Glomerular endothelial cell (primary cell): Measurements from ENCODE around the gene NOA1. TPM values are rescaled to one million over a fixed set of nuclear protein-coding genes. Genes with fewer than 3 reads are reported as not detected.
"Not testable (repeated sequence)": the region's sequence is repeated elsewhere in the genome, so short reads cannot be mapped to it uniquely, and the experiment has no call there.

Experiments used
- DNase-seq: peaks from one replicate; pipeline ENCODE4 v3.0.0-alpha.2; 2011; ENCODE audit warnings: low read depth, low spot score; ENCODE audit errors: extremely low read depth
- total RNA-seq: library from RNA; depleted of rRNA; stranded (reverse); fragments of >200 nt; gene quantifications from 2 replicates; pipeline ENCODE4 v1.2.3, GENCODE V29; 2015

The NOA1 gene
- total RNA-seq, 1 donor from 2014 or later = 23.1 TPM

DNA sequence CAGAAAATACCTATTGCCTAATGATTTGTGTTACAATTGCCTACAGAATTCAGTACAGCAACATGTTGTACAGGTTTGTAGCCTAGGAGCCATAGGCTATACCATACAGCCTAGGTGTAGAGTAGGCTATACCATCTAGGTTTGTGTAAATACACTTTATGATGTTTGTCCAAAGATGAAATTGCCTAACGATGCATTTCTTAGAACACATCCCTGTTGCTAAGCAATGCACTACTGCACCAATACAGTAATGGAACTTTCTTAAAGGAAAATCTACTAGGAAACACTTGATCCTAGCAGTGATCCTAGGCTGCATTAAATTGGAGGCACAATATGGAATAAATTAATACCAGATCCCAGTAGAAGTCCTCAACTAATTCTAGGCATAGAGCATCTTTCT lies 18.3 kb downstream of the NOA1 start:
- DNase-seq = no peak

DNA sequence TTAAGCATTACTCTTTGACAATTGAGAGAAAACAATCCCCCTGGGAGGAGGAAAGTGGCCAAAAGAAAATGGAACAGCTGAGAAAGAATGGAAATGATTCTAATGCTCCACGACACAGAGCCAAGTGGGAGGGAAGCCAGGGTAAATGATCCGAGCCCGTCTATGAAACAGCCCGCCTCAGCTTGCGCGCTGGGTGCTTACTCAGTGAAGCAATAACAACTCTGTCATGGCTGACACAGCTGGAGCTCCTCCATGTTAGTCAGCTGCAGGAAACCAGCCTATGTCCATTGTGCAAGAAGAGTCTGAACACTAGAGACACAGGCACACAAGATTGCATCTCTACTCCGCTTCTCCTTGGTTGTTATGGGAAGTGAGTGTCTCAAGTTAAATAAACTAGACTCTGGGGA lies 19.3 kb downstream of the NOA1 start:
- no peak for DNase-seq

DNA sequence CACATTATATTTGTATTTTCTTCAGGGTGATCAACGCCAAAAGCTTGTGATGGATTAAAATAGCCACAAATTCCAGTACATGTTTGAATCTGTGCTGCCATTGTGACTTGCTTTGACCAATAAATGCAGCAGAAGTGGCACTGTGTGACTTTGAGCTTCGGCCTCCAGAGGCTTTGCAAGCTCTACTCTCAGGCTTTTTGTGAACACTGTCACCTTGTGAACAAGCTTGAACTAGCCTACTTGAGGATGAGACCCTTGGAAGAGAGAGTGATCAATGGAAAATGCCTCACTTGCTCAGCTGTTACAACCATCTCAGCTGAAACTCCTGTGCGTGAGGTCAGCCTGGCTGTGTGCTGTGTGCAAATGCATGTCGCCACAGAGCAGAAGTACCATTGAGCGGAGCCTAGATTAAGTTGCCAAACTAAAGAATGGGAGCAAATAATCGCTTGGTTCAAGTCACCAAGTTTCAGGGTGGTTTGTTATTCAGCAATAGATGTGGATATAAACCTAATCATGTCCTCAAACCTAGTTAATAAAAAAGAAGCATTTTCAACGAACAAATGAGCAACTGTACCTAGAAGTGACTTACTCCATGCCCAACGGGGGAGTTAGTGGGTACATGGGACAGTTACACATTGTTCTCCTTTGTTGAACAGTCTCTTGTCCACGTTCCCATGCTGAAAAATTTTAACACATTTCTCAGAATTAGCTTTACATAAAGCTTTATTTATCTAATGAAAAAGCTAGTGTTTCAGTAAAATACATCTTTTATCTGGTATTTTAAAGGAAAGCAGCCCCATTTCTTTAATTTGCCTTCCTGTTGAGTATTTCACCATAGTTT lies 23.5 kb downstream of the NOA1 start:
- no peak for DNase-seq

DNA sequence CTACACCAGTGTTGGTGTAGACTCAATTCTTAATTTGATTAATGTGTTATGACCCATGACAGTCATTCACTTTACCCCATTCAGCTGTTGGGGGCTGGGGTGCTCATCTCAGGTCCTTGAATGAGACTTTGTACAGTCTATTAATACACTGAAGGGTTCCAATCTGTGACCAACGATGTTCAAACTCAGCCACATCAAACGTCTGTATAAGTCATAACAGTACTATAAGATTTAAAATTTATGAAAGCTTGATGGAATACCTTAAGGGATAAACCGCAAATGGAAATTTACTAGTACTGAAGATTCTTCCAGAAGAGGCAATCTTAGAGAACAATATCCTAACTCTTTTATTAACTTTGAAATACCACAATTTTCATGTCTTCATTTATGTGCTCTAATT lies 36.0 kb downstream of the NOA1 start:
- DNase-seq = no peak

DNA sequence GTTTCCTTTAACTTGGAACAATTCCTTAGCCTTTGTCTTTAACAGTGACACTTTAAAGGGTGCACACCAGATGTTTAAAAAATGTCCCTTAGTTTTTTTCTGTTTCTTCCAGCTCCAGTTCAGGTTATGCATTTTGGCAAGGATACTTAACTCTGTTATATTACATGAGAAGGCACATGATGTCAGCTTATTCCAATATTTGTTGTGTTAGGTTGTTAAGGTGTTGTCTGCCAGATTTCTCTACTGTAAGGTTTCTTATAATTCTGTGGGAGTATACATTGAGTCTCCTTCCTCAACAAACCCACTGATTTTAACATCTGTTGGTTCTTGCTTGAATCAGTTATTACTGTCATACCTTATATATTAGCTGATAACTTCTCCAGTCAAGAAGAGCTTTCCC lies 36.4 kb downstream of the NOA1 start:
- DNase-seq = no peak

DNA sequence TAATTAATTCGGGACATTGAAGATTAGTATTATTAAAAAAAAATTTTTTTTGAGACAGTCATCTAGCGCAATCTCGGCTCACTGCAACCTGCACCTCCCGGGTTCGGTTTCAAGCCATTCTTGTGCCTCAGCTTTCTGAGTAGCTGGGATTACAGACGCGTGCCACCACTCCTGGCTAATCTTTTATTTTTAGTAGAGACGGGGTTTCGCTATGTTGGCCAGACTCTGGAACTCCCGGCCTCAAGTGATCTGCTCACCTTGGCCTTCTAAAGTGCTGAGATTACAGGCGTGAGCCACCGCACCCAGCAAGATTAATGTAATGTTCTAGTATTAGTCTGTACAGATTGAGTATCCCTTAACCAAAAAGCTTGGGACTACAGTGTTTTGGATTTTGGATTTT lies 37.0 kb downstream of the NOA1 start:
- DNase-seq = no peak

DNA sequence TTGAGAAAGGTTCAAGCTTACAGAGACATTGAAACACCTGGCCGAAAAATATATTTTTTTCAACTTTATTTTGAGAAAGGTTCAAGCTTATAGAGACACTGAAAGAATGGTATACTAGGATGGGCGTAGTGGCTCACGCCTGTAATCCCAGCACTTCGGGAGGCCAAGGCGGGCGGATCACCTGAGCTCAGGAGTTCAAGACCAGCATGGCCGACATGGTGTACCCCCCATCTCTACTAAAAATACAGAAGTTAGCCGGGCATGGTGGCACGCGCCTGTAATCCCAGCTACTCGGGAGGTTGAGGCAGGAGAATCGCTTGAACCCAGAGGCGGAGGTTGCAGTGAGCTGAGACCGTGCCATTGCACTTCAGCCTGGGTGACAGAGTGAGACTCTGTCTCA lies 37.6 kb downstream of the NOA1 start:
- DNase-seq = not testable (repeated sequence)

DNA sequence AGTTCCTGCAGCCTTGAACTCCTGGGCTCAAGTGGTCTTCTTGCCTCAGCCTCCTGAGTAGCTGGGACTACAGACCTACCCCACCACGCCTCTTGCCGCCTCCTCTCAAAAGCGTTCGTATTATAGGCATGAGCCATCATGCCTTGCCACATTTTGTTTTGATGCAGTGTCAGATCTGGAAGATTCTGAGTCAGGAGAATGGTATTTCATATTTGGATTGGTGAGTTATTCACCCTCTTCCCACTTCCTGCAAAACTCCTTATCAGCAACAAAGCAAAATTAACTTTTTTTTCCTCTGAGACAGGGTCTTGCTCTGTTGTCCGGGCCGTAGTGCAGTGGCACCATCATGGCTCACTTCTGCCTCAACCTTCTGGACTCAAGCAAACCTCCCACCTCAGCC lies 40.1 kb downstream of the NOA1 start:
- peak; percentile 33 for DNase-seq

DNA sequence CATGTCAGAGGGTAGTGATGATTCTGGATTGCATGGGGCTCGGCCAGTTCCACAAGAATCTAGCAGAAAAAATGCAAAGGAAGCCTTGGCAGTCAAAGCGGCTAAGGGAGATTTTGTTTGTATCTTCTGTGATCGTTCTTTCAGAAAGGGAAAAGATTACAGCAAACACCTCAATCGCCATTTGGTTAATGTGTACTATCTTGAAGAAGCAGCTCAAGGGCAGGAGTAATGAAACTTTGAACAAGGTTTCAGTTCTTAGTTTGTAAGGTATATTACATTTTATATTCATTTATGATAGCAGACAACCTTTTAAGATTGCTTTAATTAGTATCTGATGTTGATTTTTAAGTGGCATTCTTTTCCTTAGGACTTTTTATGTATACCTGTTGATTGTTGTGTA lies 45.5 kb downstream of the NOA1 start:
- no peak for DNase-seq

DNA sequence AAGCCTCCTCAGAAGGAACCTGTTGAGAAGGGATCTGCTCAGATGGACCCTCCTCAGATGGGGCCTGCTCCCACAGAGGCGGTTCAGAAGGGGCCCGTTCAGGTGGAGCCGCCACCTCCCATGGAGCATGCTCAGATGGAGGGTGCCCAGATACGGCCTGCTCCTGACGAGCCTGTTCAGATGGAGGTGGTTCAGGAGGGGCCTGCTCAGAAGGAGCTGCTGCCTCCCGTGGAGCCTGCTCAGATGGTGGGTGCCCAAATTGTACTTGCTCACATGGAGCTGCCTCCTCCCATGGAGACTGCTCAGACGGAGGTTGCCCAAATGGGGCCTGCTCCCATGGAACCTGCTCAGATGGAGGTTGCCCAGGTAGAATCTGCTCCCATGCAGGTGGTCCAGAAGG lies 46.8 kb downstream of the NOA1 start:
- DNase-seq = no peak

DNA sequence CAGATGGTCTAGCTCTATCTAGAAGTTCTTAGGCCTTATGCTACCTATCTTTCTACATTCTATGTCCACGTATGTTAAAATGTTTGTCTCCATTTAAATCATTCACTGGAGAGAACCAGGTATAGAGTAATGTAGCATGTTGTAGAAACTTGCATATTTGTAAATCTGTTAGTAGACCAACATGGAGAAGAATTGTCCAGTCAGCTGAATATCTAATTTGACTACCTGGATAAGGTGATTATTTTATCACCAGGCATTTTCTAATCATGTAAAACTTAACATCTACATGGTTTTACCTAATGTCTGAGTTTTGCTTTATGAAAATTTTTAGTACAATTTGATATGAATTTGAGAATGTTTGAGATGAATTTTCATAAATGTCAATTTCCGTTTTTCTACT lies 50.2 kb downstream of the NOA1 start:
- DNase-seq = no peak

DNA sequence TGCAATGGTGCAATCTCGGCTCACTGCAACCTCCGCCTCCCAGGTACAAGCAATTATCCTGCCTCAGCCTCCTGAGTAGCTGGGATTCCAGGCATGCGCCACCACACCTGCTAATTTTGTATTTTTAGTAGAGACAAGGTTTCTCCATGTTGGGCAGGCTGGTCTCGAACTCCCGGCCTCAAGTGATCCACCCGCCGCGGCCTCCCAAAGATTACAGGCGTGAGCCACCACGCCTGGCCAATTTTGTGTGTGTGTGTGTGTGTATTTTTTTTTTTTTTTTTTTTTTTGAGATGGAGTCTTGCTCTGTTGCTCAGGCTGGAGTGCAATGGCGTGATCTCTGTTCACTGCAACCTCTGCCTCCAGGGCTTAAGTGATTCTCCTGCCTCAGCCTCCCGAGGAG lies 62.4 kb downstream of the NOA1 start:
- not testable (repeated sequence) for DNase-seq

DNA sequence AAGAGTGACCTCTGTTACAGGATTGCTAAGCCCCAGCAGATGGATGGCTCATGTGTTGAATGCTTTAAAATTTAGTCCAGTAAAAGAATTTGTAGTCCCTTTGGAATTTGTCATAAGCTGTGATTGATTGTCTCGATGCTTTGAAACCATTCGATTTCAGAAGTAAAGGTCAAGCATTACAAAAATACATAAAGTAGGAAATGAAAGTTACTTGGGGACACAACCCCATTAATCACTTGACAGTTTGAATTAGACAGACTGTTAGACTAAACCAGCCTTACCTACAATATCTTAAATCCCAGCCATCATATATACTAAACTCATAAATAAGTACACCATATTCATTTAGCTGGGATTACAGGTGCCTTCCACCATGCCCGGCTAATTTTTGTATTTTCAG lies 63.1 kb downstream of the NOA1 start:
- DNase-seq = no peak

Other genes starting within 250 kb of the NOA1 start
- gene SPINK2, start 155.9 kb downstream of the NOA1 start, total RNA-seq = not detected in 2 replicates
- gene REST, start 69.7 kb downstream of the NOA1 start, total RNA-seq = 40.6 and 47.9 TPM in 2 replicates
- gene POLR2B, start 1.3 kb upstream of the NOA1 start, total RNA-seq = 67.4 and 80.9 TPM in 2 replicates
- gene IGFBP7, start 132.8 kb upstream of the NOA1 start, total RNA-seq = 2,081 and 2,270 TPM in 2 replicates